OCI-LY3 (cell line): Measurements from ENCODE around the gene HOXA4.

Experiments used
- H2AFZ ChIP-seq: fragments of 200-600, 300-600 bp; shearing (Covaris generic); 2 replicates; pipeline ENCODE4 v1.6.0; 2014; ENCODE audit warnings: antibody characterized with exemption, low read depth, low read length
- H3K27ac ChIP-seq: fragments of 200-600, 300-600 bp; sonication (generic); 2 replicates; pipeline ENCODE4 v1.5.1; 2014; ENCODE audit warnings: mild to moderate bottlenecking, low read length, moderate library complexity, mixed read lengths
- H3K27me3 ChIP-seq: fragments of 200-600, 300-600 bp; sonication (generic); 2 replicates; pipeline ENCODE4 v1.6.1; 2014; ENCODE audit warnings: low read depth, low read length, mixed read lengths
- H3K36me3 ChIP-seq: fragments of 200-600, 300-600 bp; sonication (generic); replicated peaks from 2 replicates; pipeline ENCODE3; 2014; ENCODE audit warnings: low read depth, low read length, mixed read lengths
- H3K4me1 ChIP-seq: fragments of 300-600, 200-600 bp; sonication (generic); 2 replicates; pipeline ENCODE4 v1.6.1; 2014; ENCODE audit warnings: low read length, mixed read lengths
- H3K4me2 ChIP-seq: fragments of 200-600, 300-600 bp; sonication (generic); 2 replicates; pipeline ENCODE4 v1.6.1; 2014; ENCODE audit warnings: low read length, mixed read lengths
- H3K4me3 ChIP-seq: fragments of 300-600, 200-600 bp; sonication (generic); 2 replicates; pipeline ENCODE4 v1.5.1; 2014; ENCODE audit warnings: antibody characterized with exemption, mild to moderate bottlenecking, low read length, moderate library complexity
- H3K79me2 ChIP-seq: fragments of 300-600, 200-600 bp; shearing (Covaris generic); 2 replicates; pipeline ENCODE4 v1.6.1; 2014; ENCODE audit warnings: mild to moderate bottlenecking, low read length, mixed read lengths
- H3K9ac ChIP-seq: fragments of 300-600, 200-600 bp; shearing (Covaris generic); 2 replicates; pipeline ENCODE4 v1.6.0; 2014; ENCODE audit warnings: mild to moderate bottlenecking, low read length, moderate library complexity
- H3K9me3 ChIP-seq: fragments of 200-600, 300-600 bp; shearing (Covaris generic); 2 replicates; pipeline ENCODE4 v1.6.1; 2014; ENCODE audit warnings: low read length, mixed read lengths; ENCODE audit not compliant: insufficient read depth
- H4K20me1 ChIP-seq: fragments of 200-600, 300-600 bp; sonication (generic); 2 replicates; pipeline ENCODE4 v1.6.1; 2016; ENCODE audit warnings: low read length, mixed read lengths; ENCODE audit not compliant: insufficient read depth
- EZH2phosphoT487 ChIP-seq: fragments of 200-600 bp; shearing (Covaris generic); IDR thresholded peaks from 2 replicates; pipeline ENCODE4 v1.6.1; 2018; ENCODE audit warnings: antibody characterized with exemption, mixed run types, low read depth
- TF ChIP-seq, protein P1 (sequence below): fragments of 200-600, 300-600 bp; sonication (generic); IDR thresholded peaks from 2 replicates; pipeline ENCODE4 v1.5.1; 2014; ENCODE audit warnings: antibody characterized with exemption, low read length, low read depth

The HOXA4 gene

GRCh38 chr7:27149842-27150567 lies 19.4 kb upstream of the HOXA4 start:
- H3K27ac ChIP-seq = peak overlapping the region; percentile 28
- H3K4me2 ChIP-seq = peak overlapping the region; percentile 97
- H2AFZ ChIP-seq = peak overlapping the region; percentile 43; the same call in 1 of the 2 replicates
- peak overlapping the region; percentile 72 for H3K9ac ChIP-seq
- peaks cover 10% of the 10 kb centered on the region; the same call in 1 of the 2 replicates for H3K4me1 ChIP-seq
- no peaks in the 10 kb centered on the region for H3K36me3 ChIP-seq
- no peaks in the 10 kb centered on the region for H3K27me3 ChIP-seq
- no peaks in the 10 kb centered on the region for H3K9me3 ChIP-seq
- H4K20me1 ChIP-seq = no peaks in the 10 kb centered on the region
- no peak for TF ChIP-seq EZH2phosphoT487
- TF ChIP-seq, protein P1, sequence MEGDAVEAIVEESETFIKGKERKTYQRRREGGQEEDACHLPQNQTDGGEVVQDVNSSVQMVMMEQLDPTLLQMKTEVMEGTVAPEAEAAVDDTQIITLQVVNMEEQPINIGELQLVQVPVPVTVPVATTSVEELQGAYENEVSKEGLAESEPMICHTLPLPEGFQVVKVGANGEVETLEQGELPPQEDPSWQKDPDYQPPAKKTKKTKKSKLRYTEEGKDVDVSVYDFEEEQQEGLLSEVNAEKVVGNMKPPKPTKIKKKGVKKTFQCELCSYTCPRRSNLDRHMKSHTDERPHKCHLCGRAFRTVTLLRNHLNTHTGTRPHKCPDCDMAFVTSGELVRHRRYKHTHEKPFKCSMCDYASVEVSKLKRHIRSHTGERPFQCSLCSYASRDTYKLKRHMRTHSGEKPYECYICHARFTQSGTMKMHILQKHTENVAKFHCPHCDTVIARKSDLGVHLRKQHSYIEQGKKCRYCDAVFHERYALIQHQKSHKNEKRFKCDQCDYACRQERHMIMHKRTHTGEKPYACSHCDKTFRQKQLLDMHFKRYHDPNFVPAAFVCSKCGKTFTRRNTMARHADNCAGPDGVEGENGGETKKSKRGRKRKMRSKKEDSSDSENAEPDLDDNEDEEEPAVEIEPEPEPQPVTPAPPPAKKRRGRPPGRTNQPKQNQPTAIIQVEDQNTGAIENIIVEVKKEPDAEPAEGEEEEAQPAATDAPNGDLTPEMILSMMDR = no peak
- H3K4me3 ChIP-seq = peak overlapping the region; percentile 83
- peaks cover 12% of the 10 kb centered on the region for H3K79me2 ChIP-seq

- Histone ChIP-seq H3K79me2 (peaks cover 12% of the 10 kb centered on the region), H3K9ac (peak overlapping the region; percentile 72; the same call in 1 of the 2 replicates), H3K27ac (no peak overlapping the region), H3K36me3 (no peaks in the 10 kb centered on the region), H4K20me1 (no peaks in the 10 kb centered on the region), H3K9me3 (no peaks in the 10 kb centered on the region), H3K4me3 (peak overlapping the region; percentile 83), H3K4me1 (peaks cover 10% of the 10 kb centered on the region; the same call in 1 of the 2 replicates), H2AFZ (no peak overlapping the region), H3K27me3 (no peaks in the 10 kb centered on the region), H3K4me2 (peak overlapping the region; percentile 97)
- TF ChIP-seq, protein P1 = no peak
- TF ChIP-seq EZH2phosphoT487 = no peak
These were observed 18.4 kb upstream of the HOXA4 start for GRCh38 chr7:27148756-27149641.

DNA sequence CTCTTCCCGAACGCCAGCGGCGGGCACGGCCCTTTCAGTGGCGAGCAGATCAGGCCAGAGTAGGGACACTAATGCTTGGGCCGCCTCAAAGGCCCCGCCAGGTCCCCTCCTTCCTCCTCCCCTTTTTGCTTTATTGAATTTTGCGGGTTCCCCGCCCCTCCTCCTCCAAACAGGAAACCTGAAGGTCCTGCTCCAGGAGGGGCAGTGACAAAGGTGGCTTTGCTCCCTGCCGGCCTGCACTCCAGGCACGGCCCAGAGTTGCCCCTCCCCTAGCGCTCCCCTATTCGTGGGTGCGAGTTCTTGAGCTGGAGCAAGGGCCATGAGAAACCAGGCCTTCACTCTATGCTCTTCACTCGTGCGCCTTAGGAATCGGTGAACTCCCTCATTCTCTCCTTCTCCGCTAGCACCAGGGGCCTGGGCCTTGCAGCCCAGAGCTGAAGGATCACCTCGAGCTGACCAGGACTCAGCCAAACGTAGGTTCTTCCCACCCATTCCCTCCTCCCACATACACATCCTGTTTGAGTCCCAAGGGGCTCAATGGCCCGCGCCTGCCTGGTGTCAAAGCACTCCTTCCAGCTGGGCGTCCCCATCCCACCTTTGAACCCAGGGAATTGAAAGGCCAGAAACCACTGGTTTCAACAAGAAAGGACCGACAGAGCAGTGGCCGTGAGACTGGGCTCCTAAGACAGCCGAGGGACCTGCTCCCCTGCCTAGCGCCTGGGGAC lies 17.6 kb upstream of the HOXA4 start:
- Histone ChIP-seq H3K4me3 (no peak overlapping the region), H3K27ac (no peak overlapping the region), H3K79me2 (peaks cover 12% of the 10 kb centered on the region), H3K4me2 (no peak overlapping the region), H3K4me1 (peaks cover 10% of the 10 kb centered on the region; the same call in 1 of the 2 replicates), H3K9ac (no peak overlapping the region), H2AFZ (no peak overlapping the region), H4K20me1 (no peaks in the 10 kb centered on the region), H3K27me3 (no peaks in the 10 kb centered on the region), H3K36me3 (no peaks in the 10 kb centered on the region), H3K9me3 (no peaks in the 10 kb centered on the region)
- TF ChIP-seq EZH2phosphoT487 = no peak
- TF ChIP-seq, protein P1 = no peak
